Epidermal melanocyte (primary cell): Measurements from ENCODE around the gene G3BP1.
"Not testable (repeated sequence)": the region's sequence is repeated elsewhere in the genome, so short reads cannot be mapped to it uniquely, and the experiment has no call there.

Source experiments
- DNase-seq: peaks from one replicate; pipeline ENCODE4 v3.0.0; 2011; ENCODE audit warnings: low spot score; ENCODE audit not compliant: insufficient read length

G3BP1 gene

GRCh38 chr5:151860867-151861266, 89.1 kb downstream of the G3BP1 start:
- DNase-seq, result not testable (repeated sequence)
